ENCODE data around the gene PEX6. TPM values are rescaled to one million over a fixed set of nuclear protein-coding genes. Genes with fewer than 3 reads are reported as not detected.

PEX6 gene
- total RNA-seq, 1 experiment from 2014 or later = 26.1 TPM

GRCh38 chr6:42968783-42969182, 10.2 kb downstream of the PEX6 start:
- POLR2A ChIA-PET (ENCODE audit: low non-redundant PET) = interaction anchor here (0.5 kb wide), 1 partner anchor 40 kb away, joined by 11 read pairs; the partner anchor contains the start of gene CNPY3
- H3K4me3 ChIP-seq (ENCODE audit: low read depth, low read length, poor library complexity, severe bottlenecking) = no peak overlapping the region
- CTCF ChIA-PET = no interaction called here
- no TSS peak for BruUV-seq (replicated peaks)
- H3K27ac ChIP-seq (ENCODE audit: low read depth, low read length, poor library complexity, severe bottlenecking) = no peak overlapping the region
- TF ChIP-seq EZH2 (IDR thresholded peaks at IDR 0.05; ENCODE audit: borderline replicate concordance, low read depth, low read length, poor library complexity, severe bottlenecking) = no peak
- no peak for TF ChIP-seq CTCF (conservative IDR thresholded peaks at IDR 0.05; ENCODE audit: low read depth, low read length)
- DNase-seq (ENCODE audit: low spot score) = no peak
- no peaks in the 10 kb centered on the region for H3K9me3 ChIP-seq (ENCODE audit: low read depth, low read length, poor library complexity, severe bottlenecking)
- H3K36me3 ChIP-seq (ENCODE audit: insufficient read depth, low read length, poor library complexity, severe bottlenecking) = peaks cover 15% of the 10 kb centered on the region
- intact Hi-C loops (cut with micrococcal nuclease; ENCODE audit: unreplicated experiment) = no loop called here
- no peaks in the 10 kb centered on the region for H3K27me3 ChIP-seq (replicated peaks; ENCODE audit: insufficient read depth, low read depth, low read length, poor library complexity)
- peaks cover 10% of the 10 kb centered on the region for H3K4me1 ChIP-seq (ENCODE audit: insufficient read depth, low read length, poor library complexity, severe bottlenecking)

GRCh38 chr6:42968126-42968701, 10.8 kb downstream of the PEX6 start:
- no peak for TF ChIP-seq EZH2 (IDR thresholded peaks at IDR 0.05; ENCODE audit: borderline replicate concordance, low read depth, low read length, poor library complexity, severe bottlenecking)
- TF ChIP-seq CTCF (conservative IDR thresholded peaks at IDR 0.05; ENCODE audit: low read depth, low read length) = no peak
- CTCF ChIA-PET = no interaction called here
- intact Hi-C loops (cut with micrococcal nuclease; ENCODE audit: unreplicated experiment) = no loop called here
- peaks cover 15% of the 10 kb centered on the region for H3K36me3 ChIP-seq (ENCODE audit: insufficient read depth, low read length, poor library complexity, severe bottlenecking)
- peaks cover 10% of the 10 kb centered on the region for H3K4me1 ChIP-seq (ENCODE audit: insufficient read depth, low read length, poor library complexity, severe bottlenecking)
- no TSS peak for BruUV-seq (replicated peaks)
- no peaks in the 10 kb centered on the region for H3K27me3 ChIP-seq (replicated peaks; ENCODE audit: insufficient read depth, low read depth, low read length, poor library complexity)
- H3K27ac ChIP-seq (ENCODE audit: low read depth, low read length, poor library complexity, severe bottlenecking) = no peak overlapping the region
- no peaks in the 10 kb centered on the region for H3K9me3 ChIP-seq (ENCODE audit: low read depth, low read length, poor library complexity, severe bottlenecking)
- no peak for DNase-seq (ENCODE audit: low spot score)
- H3K4me3 ChIP-seq (ENCODE audit: low read depth, low read length, poor library complexity, severe bottlenecking) = no peak overlapping the region
- POLR2A ChIA-PET (ENCODE audit: low non-redundant PET) = no interaction called here

GRCh38 chr6:42967228-42967627, 11.8 kb downstream of the PEX6 start:
- CTCF ChIA-PET = no interaction called here

More at GRCh38 chr6:42967228-42967627, 11.8 kb downstream of the PEX6 start:
- H3K9me3 ChIP-seq (ENCODE audit: low read depth, low read length, poor library complexity, severe bottlenecking) = no peaks in the 10 kb centered on the region
- intact Hi-C loops (cut with micrococcal nuclease; ENCODE audit: unreplicated experiment) = no loop called here
- H3K4me3 ChIP-seq (ENCODE audit: low read depth, low read length, poor library complexity, severe bottlenecking) = no peak overlapping the region
- no peaks in the 10 kb centered on the region for H3K27me3 ChIP-seq (replicated peaks; ENCODE audit: insufficient read depth, low read depth, low read length, poor library complexity)
- BruUV-seq (replicated peaks) = no TSS peak
- peaks cover 10% of the 10 kb centered on the region for H3K4me1 ChIP-seq (ENCODE audit: insufficient read depth, low read length, poor library complexity, severe bottlenecking)
- TF ChIP-seq EZH2 (IDR thresholded peaks at IDR 0.05; ENCODE audit: borderline replicate concordance, low read depth, low read length, poor library complexity, severe bottlenecking) = no peak
- no peak for TF ChIP-seq CTCF (conservative IDR thresholded peaks at IDR 0.05; ENCODE audit: low read depth, low read length)
- POLR2A ChIA-PET (ENCODE audit: low non-redundant PET) = no interaction called here
- H3K36me3 ChIP-seq (ENCODE audit: insufficient read depth, low read length, poor library complexity, severe bottlenecking) = peaks cover 15% of the 10 kb centered on the region
- no peak for DNase-seq (ENCODE audit: low spot score)
- H3K27ac ChIP-seq (ENCODE audit: low read depth, low read length, poor library complexity, severe bottlenecking) = no peak overlapping the region
